Occipital lobe (tissue), 3 donors: Measurements from ENCODE around the gene ZNF107. TPM values are rescaled to one million over a fixed set of nuclear protein-coding genes. Genes with fewer than 3 reads are reported as not detected.
"Not testable (repeated sequence)": the region's sequence is repeated elsewhere in the genome, so short reads cannot be mapped to it uniquely, and the experiment has no call there.

Source experiments
- DNase-seq: peaks from one replicate; lab custom pipeline; 2025; lab: John Stamatoyannopoulos, UW
- small RNA-seq: library from RNA; depleted of rRNA; stranded (forward); fragments of <200 nt; gene quantifications from one replicate; pipeline ENCODE3, GENCODE V24; 2014
- total RNA-seq: library from RNA; depleted of rRNA; stranded (reverse); fragments of >200 nt; gene quantifications from one replicate; pipeline ENCODE4 v1.2.3, GENCODE V29; 2014

ZNF107 gene
- total RNA-seq, 1 donor from 2014 or later: 15.0 TPM

GRCh38 chr7:64733550-64734240, 67.8 kb downstream of the ZNF107 start:
- no peak for DNase-seq

- DNase-seq: no peak
Measured at GRCh38 chr7:64736575-64736974, 70.6 kb downstream of the ZNF107 start.

GRCh38 chr7:64738403-64738802, 72.5 kb downstream of the ZNF107 start:
- DNase-seq: not testable (repeated sequence)

- not testable (repeated sequence) for DNase-seq
Measured at GRCh38 chr7:64738953-64739352, 73.0 kb downstream of the ZNF107 start.

- DNase-seq: no peak
Measured at GRCh38 chr7:64744680-64745079, 78.7 kb downstream of the ZNF107 start.

GRCh38 chr7:64747802-64748201, 81.9 kb downstream of the ZNF107 start:
- no peak for DNase-seq

- no peak for DNase-seq
Measured at GRCh38 chr7:64753032-64753431, 87.1 kb downstream of the ZNF107 start.

- no peak for DNase-seq
Measured at GRCh38 chr7:64755865-64756264, 89.9 kb downstream of the ZNF107 start.

- DNase-seq: no peak
Measured at GRCh38 chr7:64758151-64758550, 92.2 kb downstream of the ZNF107 start.

Small RNA genes within 50 kb of the gene (small RNA-seq; reads per million reads assigned to genes)
- gene MIR6839: not detected

Other genes starting within 250 kb of the ZNF107 start
- gene ZNF680, start 103.1 kb upstream of the ZNF107 start, total RNA-seq: 73.6 TPM
- 65.0 TPM for gene ZNF138, start 128.3 kb downstream of the ZNF107 start, total RNA-seq
- 43.8 TPM for gene ZNF273, start 237.1 kb downstream of the ZNF107 start, total RNA-seq